NCI-H748 (cell line): ENCODE results near the gene ATP23.

ENCODE experiments used
- DNase-seq: peaks from one replicate; lab custom pipeline; 2025; ENCODE audit not compliant: unreplicated experiment; lab: John Stamatoyannopoulos, UW

ATP23 gene, protein sequence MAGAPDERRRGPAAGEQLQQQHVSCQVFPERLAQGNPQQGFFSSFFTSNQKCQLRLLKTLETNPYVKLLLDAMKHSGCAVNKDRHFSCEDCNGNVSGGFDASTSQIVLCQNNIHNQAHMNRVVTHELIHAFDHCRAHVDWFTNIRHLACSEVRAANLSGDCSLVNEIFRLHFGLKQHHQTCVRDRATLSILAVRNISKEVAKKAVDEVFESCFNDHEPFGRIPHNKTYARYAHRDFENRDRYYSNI

DNA sequence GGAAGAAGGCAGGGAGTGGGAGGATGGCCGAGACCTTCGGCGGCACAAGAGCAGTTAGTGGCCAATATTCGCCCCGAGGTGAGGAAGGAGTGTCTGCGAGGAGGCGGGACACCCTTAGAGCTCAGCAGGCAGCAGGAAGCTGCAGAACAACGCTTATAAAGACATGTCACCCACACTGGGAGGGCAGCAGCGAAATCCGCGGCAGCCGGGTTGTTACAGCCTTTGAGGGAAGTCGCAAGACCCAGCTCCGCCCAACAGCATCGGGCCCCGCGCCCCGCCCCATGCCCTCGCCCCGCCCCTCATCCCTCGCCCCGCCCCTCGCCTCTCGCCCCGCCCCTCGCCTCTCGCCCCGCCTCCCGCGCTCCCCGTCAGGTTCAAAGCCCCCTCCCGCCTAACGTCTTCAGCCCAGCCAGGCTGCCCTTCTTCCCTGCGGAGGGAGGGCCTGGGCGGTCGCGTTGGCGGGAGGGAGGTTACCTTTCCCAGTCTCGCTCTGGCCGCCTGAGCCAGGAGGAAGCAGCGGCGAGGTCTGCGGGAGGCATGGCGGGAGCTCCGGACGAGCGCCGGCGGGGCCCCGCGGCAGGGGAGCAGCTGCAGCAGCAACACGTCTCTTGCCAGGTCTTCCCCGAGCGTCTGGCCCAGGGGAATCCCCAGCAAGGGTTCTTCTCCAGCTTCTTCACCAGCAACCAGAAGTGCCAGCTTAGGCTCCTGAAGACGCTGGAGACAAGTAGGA is at the start of gene ATP23:
Gene ATP23, plus strand, starts transcription at position 403 of the 730 bp plus-strand sequence. Its CDS starts 135 bp downstream, at position 538.
- peak; percentile 97 for DNase-seq

DNA sequence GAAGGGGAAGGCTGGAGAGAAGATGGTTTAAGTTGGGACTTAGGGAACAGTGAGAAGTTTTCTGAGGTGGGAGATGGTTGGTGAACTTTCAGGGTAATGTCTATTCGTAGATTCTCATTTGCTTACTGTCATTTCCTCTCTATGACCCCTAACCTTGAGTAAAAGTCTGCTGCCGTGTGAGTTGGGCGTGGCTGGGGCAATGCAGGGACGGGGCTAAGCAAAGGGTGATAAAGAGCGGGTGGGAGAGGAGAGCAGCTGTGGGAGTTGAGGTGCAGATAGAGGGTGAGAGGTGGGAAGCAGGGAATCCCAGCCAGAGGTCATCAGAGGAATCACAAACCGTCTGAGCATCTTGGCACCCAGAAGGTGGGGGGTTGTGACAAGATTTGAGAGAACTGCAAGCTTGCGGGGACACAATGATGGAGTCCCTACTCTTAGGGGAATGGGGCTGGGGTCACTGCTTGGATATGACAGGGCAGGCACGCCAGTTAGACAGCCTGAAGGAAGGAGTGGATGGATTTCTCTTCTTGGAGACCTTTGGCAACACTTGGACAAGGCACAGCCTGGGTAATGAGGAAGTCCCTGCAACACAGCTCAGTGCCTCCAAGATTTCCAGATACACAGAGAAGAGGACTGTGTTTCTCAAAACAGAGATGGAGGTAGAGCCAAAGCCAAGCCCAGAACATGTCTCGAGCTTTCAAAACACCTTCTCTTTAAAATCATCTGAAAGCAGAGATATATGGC is 49.0 kb upstream of the ATP23 start:
- DNase-seq, result no peak

DNA sequence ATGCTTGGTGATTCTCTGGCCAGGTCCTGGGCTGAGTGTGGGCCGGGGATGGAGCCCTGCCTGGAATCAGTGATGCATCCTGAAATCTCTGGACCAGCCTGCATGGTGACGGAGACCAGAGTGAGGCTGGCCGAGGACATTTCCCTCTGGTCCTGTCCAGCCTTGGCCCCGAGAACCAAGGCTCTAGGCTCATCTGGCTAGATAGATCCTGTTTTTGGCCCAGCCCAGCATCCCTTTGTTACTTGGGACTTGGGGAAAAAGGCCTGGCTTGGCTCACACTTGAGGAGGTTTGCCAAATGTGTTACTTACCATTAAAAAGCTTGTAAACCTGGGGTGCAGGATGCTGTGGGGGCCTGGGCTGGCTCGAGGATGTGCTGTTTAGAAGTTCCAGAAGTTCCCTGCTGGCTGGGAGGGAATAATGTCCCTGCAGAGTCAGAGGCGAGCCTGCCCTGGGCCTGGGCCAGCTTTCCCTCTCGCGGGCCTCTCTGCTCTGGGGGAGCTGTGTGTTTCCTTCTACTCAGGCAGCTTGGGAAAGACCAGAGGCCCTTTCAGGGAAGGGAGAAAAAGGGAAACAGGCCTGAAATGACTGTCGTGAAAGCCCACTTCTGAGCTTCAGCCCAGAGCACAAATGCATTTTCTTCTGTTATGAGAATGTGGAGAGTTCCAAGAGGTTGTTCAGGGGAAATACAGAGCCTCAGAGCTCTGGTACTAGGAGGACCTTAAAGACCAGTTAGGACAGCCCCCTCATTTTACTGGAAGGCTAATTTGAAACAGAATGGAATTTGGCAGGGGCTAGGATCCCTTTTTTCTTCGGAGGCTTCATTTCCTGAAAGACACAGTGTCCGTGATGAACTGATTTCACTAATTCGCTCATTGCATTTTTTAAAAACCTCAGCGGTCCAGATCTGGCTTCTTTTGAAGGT is 47.7 kb upstream of the ATP23 start:
- DNase-seq, result no peak

DNA sequence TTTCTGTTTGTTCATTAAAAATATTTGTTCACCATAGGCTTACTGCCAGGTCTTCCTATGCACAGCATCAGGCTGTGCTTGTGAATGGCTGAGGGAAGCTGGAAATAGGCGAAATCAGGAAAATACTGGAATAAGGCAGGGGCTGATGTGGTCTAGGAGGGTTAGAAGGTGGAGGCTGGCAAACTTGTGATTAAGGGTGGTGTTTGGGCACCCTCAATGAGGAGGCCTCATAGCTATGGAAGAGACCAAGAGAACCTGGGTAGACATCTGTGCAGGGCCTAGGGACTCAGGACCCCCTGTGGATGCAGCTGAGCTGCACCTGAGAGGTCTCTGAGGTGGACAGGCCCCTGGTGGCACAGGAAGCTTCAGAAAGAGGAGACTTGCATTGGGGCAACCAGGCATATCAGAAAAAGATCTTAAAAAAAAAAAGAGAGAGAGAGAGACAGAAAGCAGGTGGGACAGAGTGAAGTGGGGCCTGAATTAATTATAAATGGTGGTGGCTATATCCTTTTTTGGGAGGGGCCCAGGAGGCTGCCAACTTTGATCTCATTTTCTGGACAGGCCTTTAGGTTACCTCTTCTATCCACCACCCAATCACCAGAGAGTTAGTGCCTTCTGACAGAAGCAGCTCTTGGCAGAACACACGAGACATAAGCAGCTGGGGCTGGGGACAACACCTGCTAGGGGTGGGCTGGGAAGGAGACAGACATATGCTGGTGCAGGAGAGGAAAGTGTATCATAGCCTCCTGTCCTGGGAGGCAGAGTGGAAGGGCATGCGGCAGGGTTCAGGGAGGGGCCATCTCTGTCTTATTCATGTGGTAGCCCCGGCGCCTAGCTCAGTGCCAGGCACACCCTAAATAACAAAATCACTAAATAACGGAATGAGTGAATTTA is 46.7 kb upstream of the ATP23 start:
- DNase-seq, result peak; percentile 6

DNA sequence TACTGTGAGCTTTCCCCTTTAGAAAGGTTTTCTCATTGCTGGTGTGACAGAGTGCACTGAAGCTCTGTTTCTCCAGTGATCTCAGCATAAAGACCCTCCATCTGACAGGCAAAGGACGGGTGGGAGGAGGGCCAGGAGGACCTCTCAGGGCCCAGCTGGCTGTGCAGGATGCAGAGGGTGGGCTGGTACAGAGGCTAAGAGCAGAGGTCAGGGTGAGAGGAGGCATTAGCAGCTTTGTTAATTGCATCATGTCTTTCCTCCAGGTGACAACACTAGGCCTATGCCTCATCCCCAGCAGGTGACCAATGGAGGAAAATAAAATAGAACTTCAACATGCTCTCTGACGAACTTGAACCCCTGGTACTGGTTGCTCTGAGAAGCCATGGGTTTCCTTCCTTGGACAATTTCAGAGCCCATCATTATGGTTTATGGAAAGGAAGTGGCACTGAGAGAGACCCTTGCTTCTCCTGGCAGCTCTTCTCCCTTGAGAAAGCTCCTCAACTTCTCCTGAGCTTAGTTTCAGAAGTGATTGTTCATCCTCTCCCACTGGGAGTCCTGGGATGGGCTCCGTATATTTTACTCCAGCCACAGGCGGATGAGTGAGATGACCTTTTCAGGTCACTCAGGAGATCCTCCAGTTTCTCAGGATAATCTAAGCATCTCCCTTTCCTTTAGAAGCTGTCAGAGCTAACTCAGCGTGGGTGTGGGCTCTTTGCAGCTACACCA is 45.8 kb upstream of the ATP23 start:
- DNase-seq, result no peak

DNA sequence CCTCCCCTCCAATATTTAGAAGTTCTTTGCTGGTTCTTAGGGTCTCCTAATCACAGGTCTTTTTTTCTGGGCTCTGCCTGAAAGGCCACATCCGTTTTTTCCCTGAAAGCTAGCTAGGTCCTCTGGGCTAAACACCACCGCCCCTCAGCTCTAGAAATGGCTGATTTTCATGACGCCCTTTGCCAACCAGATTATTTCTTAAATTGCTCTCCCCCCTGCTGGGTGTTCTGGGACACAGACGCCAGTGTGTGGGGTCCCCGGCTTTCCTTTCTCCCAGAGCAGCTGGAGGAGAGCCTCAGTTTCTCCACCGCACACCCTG is 45.3 kb upstream of the ATP23 start:
- DNase-seq, result peak; percentile 36

DNA sequence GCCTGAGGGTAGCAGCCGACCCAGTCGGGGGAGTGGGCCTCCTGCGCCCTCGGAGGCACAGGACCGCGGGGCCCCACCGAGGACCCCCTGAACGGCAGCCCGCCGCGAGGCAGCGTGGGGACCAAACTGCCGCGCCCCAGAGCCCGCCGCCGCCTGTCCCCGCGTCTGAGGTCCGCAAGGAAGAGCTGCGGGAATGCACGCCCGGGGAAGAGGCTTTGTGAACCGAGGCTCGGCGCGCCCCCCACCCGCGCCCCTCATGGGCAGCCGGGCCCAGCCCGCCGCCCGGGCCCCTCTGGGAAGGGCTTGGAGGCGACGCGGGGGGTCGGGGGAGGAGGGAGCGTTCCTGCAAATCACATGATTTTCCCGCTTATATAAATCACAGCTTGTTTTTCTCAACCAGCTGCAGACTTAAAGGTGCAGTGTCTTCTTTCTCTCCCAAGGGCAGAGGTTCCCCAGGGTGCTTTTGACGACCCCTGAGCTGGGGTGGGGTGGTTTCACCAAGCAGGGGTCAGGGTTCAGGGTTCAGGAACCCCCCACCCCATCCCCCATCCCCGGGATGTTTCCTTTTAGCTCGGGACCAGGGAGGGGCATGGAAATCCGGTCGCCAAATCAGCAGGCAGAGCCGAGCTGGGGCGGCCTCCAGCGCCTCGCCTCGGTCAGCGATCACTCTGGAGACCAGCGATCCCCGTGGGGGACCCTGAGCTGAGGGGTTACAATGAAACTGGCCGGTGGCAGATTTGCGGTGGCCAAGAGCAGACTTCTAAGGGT is 44.7 kb upstream of the ATP23 start:
- peak; percentile 81 for DNase-seq

DNA sequence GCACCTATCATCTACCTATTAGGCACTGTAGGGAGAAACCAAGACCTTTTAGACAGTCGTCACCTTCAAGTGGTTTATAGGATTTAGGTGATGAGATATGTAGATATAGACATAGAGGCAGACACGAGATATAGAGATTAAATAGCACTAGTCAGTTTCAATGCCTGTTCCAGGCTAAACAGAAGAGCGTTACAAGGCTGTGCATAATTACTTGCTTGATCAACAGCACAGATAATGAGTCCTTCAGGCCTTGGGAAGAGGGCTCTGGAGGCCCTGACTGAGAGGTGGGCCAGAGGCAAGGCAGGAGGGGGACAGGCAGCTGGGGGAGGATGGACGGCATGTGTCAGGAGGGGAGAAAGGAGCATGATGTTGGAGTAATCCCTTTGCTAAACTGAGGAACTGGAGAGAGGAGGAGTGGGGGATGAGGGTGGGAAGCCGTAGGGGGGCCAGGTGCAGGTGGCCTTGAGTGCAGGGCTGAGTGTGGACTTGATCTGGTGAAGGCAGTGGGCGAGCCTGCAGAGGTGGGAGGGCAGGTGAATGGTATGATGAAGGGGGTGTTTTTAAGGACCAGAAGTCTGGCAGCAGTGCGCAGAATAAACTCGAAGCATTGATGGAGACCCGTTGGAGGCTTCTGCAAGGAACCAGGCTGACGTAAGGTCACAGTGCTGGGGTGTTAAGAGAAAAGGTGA is 43.9 kb upstream of the ATP23 start:
- peak; percentile 39 for DNase-seq

DNA sequence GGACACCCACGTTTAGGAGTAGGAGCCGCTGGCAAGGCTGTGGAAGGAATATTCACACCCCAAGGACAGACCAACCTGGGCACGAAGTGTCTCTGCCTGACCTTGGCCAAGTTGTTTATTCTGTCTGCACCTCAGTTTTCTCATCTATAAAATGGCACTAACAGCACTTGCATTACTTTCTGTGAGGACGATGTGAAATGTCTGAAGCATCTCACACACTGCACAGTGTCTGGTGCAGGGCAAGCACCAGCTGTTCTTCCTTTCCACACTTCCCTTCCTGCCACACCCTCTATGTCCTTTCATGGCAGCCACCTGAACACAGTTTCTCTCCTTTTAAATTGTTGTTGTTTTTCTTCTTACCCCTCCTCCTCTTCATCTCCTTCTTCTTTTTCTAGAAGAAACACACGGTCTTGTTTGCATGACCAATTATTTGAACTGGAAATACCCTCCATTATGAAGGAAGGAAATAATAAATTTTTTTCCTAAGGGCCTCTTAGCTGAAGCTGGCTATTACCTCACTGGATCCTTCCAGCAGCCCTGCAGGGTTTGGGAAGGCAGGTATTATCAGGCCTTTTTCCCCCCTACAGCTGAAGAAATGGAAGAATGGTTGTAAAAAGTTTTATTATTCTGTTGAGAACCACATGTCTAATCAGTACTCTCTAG is 42.9 kb upstream of the ATP23 start:
- peak; percentile 13 for DNase-seq

DNA sequence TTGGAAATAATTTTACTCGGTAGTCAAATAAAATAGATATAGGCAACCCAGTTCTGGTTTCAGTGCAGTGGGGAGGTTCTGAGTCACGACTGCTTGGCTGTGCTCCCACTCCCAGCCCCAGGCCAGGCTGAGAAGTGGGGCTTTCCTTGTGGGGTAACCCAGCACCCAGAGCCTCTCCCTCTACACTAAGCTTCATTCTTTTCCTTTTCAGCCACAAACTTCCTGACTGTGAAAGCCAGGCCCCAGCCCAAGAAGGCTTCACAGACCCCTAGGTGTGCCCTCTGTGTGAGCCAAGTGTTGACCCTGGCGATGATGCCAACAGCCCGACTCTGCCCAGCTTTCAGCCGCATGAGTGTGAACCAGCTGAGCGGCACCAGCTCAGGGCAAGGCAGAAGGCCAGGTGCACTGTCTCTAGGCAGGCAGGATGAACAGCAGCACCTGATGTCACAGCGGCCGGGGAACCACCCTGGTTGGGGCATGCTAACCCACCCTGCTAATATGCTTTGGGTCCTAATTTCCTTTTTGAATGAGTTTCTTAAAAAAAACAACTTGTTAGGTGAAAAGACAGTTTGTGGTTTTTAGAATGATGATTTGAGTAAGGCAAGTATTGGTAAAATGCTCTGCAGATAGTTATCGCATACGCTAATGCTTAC is 42.2 kb upstream of the ATP23 start:
- DNase-seq, result no peak

DNA sequence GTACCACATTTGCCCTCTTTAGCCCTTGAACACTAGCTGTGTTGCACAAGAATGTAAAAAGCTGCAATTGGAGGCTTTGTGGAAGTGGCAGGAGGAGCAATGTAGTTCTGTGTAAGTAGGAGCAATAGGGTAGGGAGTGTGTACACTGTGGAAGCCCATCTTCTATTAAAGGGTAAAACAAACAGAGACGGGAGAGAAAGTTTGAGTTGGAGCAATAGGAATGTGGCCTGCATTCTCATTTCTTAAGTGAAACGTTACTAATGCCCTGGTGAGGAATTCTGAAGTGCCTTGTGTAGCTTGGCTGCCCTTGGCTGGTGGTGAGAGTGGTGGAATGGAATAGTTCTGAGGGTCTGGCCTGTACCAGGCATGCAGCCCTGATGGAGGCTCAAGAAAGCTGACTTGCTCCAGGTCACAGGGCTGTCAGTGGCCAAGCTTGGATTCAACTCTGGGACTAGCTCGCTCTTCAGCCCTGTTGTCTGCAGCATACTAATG is 38.8 kb upstream of the ATP23 start:
- no peak for DNase-seq

DNA sequence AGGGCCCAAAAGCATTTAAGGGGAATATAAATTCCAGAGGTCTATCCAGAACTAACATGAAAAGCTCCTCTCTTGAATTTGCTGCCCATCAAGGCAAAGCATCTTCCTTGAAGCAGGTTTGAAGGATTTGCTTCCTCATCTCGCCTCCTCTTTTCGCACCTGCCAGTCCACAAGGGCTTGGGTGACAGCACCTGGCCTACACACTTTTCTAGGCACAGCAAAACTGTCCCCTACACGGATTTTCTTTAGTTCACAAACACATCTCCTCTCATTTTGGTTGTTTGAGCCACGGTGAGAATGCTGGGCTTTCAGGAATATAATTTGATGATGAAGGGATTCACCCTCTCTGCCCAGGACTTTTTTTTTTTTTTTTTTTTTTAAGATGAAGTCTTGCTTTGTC is 36.9 kb upstream of the ATP23 start:
- DNase-seq, result no peak

DNA sequence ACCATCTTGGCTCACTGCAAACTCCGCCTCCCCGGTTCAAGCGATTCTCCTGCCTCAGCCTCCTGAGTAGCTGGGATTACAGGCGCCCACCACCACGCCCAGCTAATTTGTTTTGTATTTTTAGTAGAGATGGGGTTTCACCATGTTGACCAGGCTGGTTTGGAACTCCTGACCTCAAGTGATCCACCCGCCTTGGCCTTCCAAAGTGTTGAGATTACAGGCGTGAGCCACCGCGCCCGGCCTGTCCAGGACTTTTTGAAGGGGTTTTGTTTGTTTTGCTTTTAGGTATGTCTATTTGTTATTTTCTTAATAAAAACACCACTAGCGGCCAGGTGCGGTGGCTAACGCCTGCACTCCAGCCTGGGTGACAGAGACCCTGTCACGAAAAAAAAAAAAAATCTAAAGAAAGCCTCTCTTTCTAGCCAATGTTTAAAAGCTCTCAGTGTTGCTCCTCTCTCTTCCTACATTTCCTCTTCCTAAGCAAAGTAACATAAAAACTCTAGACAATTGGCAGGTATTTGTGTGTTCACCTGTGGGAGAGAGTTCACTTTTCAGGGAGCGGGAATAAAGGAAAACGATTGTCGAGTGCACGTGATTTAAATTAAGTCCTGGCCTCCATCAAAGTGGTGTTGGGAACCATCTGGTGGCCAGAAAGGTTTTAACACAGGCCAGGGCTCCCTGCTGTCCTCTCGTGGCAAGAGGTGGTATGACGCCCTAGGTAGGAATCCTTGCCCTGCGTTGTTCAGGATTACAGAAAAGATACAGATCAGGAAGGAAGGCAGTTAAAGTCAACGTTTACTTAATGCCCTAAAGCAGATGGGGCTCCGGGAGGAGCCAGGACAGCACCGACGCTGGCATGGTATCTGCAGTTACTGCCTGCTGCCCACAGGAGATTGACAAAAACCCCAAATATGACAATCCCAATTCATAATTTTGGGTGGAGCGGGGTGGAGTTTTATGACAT is 36.2 kb upstream of the ATP23 start:
- DNase-seq, result peak; percentile 92

DNA sequence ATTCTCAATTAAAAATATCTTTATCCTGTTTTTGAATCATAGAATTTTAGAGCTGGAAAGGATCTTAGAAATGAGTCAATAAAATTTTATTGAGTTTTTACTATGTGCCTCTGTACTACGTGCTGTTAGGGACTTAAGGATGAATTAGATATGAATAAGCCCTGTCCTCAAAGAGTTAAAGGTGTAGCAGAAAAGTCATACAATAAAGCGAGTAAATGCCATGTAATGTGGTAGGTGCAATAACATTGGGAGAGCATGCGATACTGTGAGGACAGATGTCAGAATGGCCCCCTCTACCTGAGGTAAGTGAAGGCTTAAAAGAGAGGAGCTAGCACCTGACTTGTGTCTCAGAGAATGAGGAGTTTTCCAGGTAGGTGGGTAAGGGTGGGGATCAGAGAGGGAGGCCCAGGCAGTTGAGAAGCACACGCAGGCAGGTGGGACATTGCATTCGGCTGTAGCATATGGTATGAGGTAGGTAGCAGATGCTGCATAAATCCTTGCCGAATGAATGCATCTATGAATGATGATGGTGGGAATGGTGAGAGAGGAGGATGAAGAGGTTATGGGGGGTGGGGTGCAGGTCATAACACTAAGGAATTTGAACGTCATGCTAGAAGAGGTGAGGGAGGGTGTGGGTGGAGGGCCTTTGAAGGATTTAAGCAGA is 35.4 kb upstream of the ATP23 start:
- no peak for DNase-seq

DNA sequence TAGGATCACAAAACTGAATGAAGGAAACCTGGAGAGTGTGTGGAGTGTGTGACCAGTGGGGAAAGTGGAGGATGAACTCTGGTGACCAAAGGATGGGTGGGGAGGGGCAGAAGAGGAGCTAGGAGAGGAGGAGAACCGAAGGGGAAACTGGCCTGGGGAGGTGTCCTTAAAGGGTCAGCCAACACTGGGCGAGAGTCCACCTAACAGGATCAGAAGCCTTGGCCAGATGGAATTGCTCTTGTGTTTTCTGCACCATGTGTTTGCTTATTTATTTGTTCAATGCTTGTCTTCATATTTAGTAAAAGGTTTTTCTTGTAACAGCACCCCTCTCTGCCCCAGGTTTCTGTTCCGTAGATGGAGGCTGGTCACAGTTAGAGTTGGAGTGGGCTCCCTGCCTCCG is 34.5 kb upstream of the ATP23 start:
- DNase-seq, result no peak
